Measurements from ENCODE around the gene CLEC7A.
A peak's percentile ranks its signal among the peaks of the same experiment; 100 is the strongest.

Gene CLEC7A

GRCh38 chr12:10165421-10165820 is 35.4 kb upstream of the CLEC7A start:
- TF ChIP-seq, protein P1, sequence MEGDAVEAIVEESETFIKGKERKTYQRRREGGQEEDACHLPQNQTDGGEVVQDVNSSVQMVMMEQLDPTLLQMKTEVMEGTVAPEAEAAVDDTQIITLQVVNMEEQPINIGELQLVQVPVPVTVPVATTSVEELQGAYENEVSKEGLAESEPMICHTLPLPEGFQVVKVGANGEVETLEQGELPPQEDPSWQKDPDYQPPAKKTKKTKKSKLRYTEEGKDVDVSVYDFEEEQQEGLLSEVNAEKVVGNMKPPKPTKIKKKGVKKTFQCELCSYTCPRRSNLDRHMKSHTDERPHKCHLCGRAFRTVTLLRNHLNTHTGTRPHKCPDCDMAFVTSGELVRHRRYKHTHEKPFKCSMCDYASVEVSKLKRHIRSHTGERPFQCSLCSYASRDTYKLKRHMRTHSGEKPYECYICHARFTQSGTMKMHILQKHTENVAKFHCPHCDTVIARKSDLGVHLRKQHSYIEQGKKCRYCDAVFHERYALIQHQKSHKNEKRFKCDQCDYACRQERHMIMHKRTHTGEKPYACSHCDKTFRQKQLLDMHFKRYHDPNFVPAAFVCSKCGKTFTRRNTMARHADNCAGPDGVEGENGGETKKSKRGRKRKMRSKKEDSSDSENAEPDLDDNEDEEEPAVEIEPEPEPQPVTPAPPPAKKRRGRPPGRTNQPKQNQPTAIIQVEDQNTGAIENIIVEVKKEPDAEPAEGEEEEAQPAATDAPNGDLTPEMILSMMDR (conservative IDR thresholded peaks at IDR 0.05; ENCODE audit: low read length) = no peak
- Histone ChIP-seq H3F3A (ENCODE audit: low read depth) (no peaks in the 10 kb centered on the region), H4K20me1 (ENCODE audit: insufficient read depth, low read length, poor library complexity, severe bottlenecking) (no peaks in the 10 kb centered on the region), H2AFZ (ENCODE audit: low read length) (no peak overlapping the region), H3K79me2 (ENCODE audit: insufficient read depth, low read length) (no peaks in the 10 kb centered on the region), H3K9ac (ENCODE audit: low read depth, low read length, poor library complexity, severe bottlenecking) (no peak overlapping the region), H3K4me2 (ENCODE audit: low read depth, low read length, poor library complexity, severe bottlenecking) (no peak overlapping the region), H3K4me3 (ENCODE audit: low read length, poor library complexity, severe bottlenecking) (no peak overlapping the region), H3K27me3 (ENCODE audit: insufficient read depth, low read length, poor library complexity, severe bottlenecking) (no peaks in the 10 kb centered on the region), H3K4me1 (ENCODE audit: insufficient read depth, low read length, poor library complexity, severe bottlenecking) (no peaks in the 10 kb centered on the region), H3K36me3 (ENCODE audit: insufficient read depth, low read length) (no peaks in the 10 kb centered on the region), H3K9me3 (ENCODE audit: insufficient read depth, low read depth, low read length) (no peaks in the 10 kb centered on the region), H3K9me2 (replicated peaks; ENCODE audit: low read depth, low read length) (no peaks in the 10 kb centered on the region)

DNA sequence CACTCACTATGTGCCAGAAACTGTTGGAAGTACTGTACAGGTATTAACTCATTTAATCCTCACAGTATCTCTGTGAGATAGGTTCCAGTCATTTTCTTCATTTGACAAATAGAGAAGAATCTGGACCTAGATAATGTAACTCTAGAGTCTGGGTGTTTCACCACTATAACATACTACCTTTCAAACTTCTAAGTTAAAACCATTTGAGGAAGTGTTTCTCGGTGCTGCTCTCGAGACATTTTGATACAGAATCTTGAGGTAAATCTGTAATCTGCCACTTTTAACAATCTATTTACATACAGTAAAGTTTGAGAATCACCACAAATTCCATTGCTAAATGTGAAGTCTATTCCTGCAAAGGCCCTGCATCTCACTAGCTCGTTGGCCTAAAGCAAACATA is 33.1 kb upstream of the CLEC7A start:
- no peak for TF ChIP-seq EZH2phosphoT487 (IDR thresholded peaks at IDR 0.05; ENCODE audit: borderline replicate concordance)

GRCh38 chr12:10160617-10161385 is 30.8 kb upstream of the CLEC7A start:
- no peaks in the 10 kb centered on the region for H3K9me2 ChIP-seq (replicated peaks; ENCODE audit: low read depth, low read length)
- no peak overlapping the region for H3K9ac ChIP-seq (ENCODE audit: low read depth, low read length, poor library complexity, severe bottlenecking)
- H3K27me3 ChIP-seq (ENCODE audit: insufficient read depth, low read length, poor library complexity, severe bottlenecking) = no peaks in the 10 kb centered on the region
- no peaks in the 10 kb centered on the region for H4K20me1 ChIP-seq (ENCODE audit: insufficient read depth, low read length, poor library complexity, severe bottlenecking)
- TF ChIP-seq EZH2phosphoT487 (IDR thresholded peaks at IDR 0.05; ENCODE audit: borderline replicate concordance) = no peak
- TF ChIP-seq, protein P1 (conservative IDR thresholded peaks at IDR 0.05; ENCODE audit: low read length) = no peak
- no peaks in the 10 kb centered on the region for H3K4me1 ChIP-seq (ENCODE audit: insufficient read depth, low read length, poor library complexity, severe bottlenecking)
- H3F3A ChIP-seq (ENCODE audit: low read depth) = no peaks in the 10 kb centered on the region
- no peaks in the 10 kb centered on the region for H3K79me2 ChIP-seq (ENCODE audit: insufficient read depth, low read length)
- no peaks in the 10 kb centered on the region for H3K9me3 ChIP-seq (ENCODE audit: insufficient read depth, low read depth, low read length)
- no peak overlapping the region for H3K4me3 ChIP-seq (ENCODE audit: low read length, poor library complexity, severe bottlenecking)
- H2AFZ ChIP-seq (ENCODE audit: low read length) = no peak overlapping the region
- no peak overlapping the region for H3K4me2 ChIP-seq (ENCODE audit: low read depth, low read length, poor library complexity, severe bottlenecking)
- no peaks in the 10 kb centered on the region for H3K36me3 ChIP-seq (ENCODE audit: insufficient read depth, low read length)

More for the DNA sequence above, 33.1 kb upstream of the CLEC7A start:
- Histone ChIP-seq H4K20me1 (ENCODE audit: insufficient read depth, low read length, poor library complexity, severe bottlenecking) (no peaks in the 10 kb centered on the region), H3K79me2 (ENCODE audit: insufficient read depth, low read length) (no peaks in the 10 kb centered on the region), H3K36me3 (ENCODE audit: insufficient read depth, low read length) (no peaks in the 10 kb centered on the region), H2AFZ (ENCODE audit: low read length) (no peak overlapping the region), H3K9me2 (replicated peaks; ENCODE audit: low read depth, low read length) (no peaks in the 10 kb centered on the region), H3K4me2 (ENCODE audit: low read depth, low read length, poor library complexity, severe bottlenecking) (no peak overlapping the region), H3K27me3 (ENCODE audit: insufficient read depth, low read length, poor library complexity, severe bottlenecking) (no peaks in the 10 kb centered on the region), H3K9ac (ENCODE audit: low read depth, low read length, poor library complexity, severe bottlenecking) (no peak overlapping the region), H3K4me1 (ENCODE audit: insufficient read depth, low read length, poor library complexity, severe bottlenecking) (no peaks in the 10 kb centered on the region), H3K9me3 (ENCODE audit: insufficient read depth, low read depth, low read length) (no peaks in the 10 kb centered on the region), H3K4me3 (ENCODE audit: low read length, poor library complexity, severe bottlenecking) (no peak overlapping the region), H3F3A (ENCODE audit: low read depth) (no peaks in the 10 kb centered on the region)

DNA sequence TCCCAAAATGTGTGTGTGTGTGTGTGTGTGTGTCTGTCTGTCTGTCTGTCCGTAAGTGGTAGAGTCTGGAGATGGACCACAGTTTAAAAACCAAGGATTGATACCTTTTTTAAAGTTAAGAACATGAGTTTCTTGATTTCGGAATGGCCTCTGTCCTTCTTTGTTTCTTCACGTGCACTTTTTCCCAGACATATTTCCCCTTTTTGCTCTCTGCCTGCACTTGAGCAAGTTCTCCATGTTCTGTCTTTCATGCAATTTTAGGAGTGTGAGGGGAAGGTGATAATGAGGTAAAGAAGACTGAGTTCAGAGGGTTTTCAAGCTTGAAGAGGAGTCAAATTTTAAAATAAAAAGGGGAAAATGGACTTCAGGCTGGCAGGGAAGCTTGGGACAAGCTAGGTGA is 29.3 kb upstream of the CLEC7A start:
- no peaks in the 10 kb centered on the region for H3K4me1 ChIP-seq (ENCODE audit: insufficient read depth, low read length, poor library complexity, severe bottlenecking)
- no peak overlapping the region for H3K4me3 ChIP-seq (ENCODE audit: low read length, poor library complexity, severe bottlenecking)
- TF ChIP-seq EZH2phosphoT487 (IDR thresholded peaks at IDR 0.05; ENCODE audit: borderline replicate concordance) = no peak
- TF ChIP-seq, protein P1 (conservative IDR thresholded peaks at IDR 0.05; ENCODE audit: low read length) = no peak
- no peaks in the 10 kb centered on the region for H3K9me3 ChIP-seq (ENCODE audit: insufficient read depth, low read depth, low read length)
- no peaks in the 10 kb centered on the region for H3K9me2 ChIP-seq (replicated peaks; ENCODE audit: low read depth, low read length)
- H2AFZ ChIP-seq (ENCODE audit: low read length) = no peak overlapping the region
- H3K36me3 ChIP-seq (ENCODE audit: insufficient read depth, low read length) = no peaks in the 10 kb centered on the region
- peak overlapping the region; percentile 20 for H3K4me2 ChIP-seq (ENCODE audit: low read depth, low read length, poor library complexity, severe bottlenecking)
- no peaks in the 10 kb centered on the region for H3K79me2 ChIP-seq (ENCODE audit: insufficient read depth, low read length)
- H3K9ac ChIP-seq (ENCODE audit: low read depth, low read length, poor library complexity, severe bottlenecking) = no peak overlapping the region
- H4K20me1 ChIP-seq (ENCODE audit: insufficient read depth, low read length, poor library complexity, severe bottlenecking) = no peaks in the 10 kb centered on the region
- H3K27me3 ChIP-seq (ENCODE audit: insufficient read depth, low read length, poor library complexity, severe bottlenecking) = no peaks in the 10 kb centered on the region
- no peaks in the 10 kb centered on the region for H3F3A ChIP-seq (ENCODE audit: low read depth)
